ENCODE measurements around the gene LVRN.
A peak's percentile ranks its signal among the peaks of the same experiment; 100 is the strongest.
"Not testable (repeated sequence)": the region's sequence is repeated elsewhere in the genome, so short reads cannot be mapped to it uniquely, and the experiment has no call there.

The LVRN gene

DNA sequence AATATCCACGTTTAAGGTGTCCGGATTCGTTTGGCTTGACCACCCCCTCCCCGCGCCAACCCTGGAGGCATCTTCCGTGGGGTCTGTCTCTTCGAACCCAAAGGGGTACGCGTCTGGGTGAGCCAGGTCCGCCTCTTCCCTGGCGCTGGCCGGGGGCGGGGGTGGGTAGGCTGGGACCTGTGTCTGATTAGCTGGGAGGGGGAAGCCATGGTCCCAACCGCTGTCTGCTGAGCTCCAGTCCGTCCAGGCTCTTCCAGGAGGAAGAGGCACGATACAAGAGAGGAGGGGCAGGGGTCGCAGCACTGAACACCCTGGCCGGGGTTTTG, at the start of gene LVRN:
Gene LVRN (plus strand): TSS at position 237 of the 326 bp plus-strand sequence. CDS start 143 bp downstream, outside the sequence.
- DNase-seq (ENCODE audit: low spot score) = no peak

- not testable (repeated sequence) for DNase-seq (ENCODE audit: low spot score)
Observed at GRCh38 chr5:115913623-115914400, 48.5 kb upstream of the LVRN start.

- DNase-seq (ENCODE audit: low spot score) = no peak
Observed at GRCh38 chr5:115920171-115920725, 42.0 kb upstream of the LVRN start.

DNA sequence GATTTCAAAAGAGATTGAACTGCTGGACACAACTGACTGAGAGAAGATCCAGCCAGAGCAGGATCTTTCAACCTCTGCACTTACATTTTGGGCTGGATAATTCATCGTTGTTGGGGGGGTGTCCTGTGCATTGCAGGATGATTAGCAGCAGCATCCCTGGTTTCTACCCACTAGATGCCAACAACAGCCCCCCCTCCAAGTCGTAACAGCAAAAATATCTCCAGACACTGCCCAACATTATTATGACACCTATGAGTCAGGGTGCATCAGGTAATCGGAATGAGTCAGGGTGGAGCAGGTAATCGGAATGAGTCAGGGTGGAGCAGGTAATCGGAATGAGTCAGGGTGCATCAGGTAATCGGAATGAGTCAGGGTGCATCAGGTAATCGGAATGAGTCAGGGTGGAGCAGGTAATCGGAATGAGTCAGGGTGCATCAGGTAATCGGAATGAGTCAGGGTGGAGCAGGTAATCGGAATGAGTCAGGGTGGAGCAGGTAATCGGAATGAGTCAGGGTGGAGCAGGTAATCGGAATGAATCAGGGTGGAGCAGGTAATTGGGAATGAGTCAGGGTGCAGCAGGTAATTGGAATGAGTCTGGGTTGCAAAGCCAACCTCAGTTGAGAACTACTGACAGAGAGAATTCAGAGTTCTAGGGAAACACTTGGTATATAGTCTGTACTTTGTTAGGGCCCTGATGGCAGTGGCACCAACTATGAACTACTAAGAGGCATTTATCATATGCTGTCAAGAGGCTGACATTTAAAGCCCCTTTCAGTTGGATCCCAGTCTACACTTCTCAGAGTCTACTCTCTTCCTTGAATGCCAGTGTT, 33.5 kb upstream of the LVRN start:
- not testable (repeated sequence) for DNase-seq (ENCODE audit: low spot score)

DNA sequence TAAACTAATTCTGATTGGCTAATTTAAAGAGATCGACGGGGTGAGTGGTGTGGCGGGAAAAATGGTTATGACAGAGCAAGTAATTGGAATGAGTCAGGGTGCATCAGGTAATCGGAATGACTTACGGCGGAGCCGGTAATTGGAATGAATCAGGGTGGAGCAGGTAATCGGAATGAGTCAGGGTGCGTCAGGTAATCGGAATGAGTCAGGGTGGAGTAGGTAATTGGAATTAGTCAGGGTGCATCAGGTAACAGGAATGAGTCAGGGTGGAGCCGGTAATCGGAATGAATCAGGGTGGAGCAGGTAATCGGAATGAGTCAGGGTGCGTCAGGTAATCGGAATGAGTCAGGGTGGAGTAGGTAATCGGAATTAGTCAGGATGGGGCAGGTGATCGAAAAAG, 32.1 kb upstream of the LVRN start:
- DNase-seq (ENCODE audit: low spot score) = not testable (repeated sequence)

DNA sequence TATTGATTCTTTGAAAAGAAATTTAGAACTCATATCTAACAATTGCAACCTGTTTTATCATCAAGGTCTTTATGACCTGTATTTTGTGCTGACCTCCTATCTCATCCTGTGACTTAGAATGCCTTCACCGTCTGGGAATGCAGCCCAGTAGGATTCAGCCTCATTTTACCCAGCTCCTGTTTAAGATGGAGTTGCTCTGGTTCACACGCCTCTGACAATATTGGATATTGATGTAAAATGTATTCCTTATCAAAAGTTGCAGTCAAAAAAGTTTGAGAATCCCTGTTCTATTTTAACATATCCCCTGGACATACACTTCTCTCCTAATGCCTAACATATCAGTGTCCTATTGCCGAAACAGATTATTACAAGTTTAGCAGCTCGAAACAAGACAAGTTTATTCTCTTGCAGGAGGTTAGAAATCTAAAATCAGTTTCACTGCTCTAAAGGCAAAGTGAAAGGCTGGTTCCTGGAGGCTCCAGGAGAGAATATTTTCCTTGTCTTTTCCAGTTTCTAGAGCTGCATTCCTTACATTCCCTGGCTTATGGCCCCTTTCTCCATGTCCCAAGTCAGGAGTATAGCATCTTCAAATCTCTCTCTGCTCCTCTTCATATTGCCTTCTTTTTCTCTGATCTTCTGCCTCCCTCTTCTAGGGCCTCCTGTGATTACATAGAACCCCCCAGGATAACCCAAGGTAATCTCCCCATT, 31.5 kb upstream of the LVRN start:
- DNase-seq (ENCODE audit: low spot score) = no peak

DNA sequence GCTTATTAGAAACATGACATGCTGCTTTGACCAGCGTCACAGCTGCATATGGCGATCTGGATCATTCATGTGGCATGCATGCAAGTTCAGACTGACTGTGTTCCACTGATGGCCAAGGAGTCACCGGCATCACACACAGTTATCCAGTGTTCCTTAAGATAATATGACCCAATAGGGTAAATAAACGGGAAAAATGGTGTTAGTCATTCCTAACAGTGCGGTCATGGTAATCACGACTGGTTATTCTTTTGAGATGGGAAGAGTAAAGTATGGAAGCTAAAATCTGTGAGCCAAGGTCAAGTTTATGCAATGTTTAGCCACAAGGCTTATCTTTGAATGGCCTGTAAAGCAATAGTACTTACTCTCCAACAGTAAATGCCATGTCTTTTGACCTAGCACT, 29.3 kb upstream of the LVRN start:
- DNase-seq (ENCODE audit: low spot score) = peak; percentile 35

- no peak for DNase-seq (ENCODE audit: low spot score)
Observed at GRCh38 chr5:115934388-115934974, 27.8 kb upstream of the LVRN start.

DNA sequence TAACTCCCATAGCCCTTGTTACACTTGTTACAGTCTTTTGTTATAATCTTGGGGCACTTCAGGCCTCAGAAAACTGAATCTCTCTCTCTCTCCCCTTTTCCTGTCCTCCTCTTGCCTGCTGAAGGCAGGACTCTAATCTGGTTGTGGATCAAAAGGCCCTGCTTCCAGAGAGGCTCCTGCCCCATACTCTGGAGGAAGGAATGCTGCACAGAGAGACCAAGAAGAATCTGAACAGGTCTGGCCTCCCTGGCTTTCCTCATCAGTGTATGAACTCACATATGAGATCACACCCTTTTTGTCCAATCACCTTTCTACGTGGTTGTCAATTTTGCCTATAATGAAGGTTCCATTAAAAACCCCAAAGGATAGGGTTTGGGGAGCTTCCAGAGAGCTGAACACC, 26.2 kb upstream of the LVRN start:
- DNase-seq (ENCODE audit: low spot score) = no peak

DNA sequence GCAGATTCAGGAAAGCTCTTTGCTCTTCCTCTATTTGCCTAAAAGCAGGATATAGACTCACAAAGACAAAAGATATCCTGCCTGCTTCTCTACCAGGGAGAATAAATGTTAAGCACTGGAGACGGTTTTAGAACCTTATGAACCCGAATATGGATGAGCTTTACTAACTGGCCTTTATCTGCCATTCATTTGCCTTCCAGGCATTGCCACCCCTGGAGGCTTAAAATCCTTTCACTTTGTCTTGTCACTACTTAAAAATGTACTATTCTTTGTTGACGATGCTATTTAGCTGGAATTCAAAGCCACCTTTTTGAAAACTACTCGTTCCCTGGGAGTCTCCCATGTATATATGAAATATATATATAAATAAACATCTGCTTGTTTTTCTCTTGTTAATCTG, 23.2 kb upstream of the LVRN start:
- no peak for DNase-seq (ENCODE audit: low spot score)

- DNase-seq (ENCODE audit: low spot score) = no peak
Observed at GRCh38 chr5:115940080-115940810, 22.0 kb upstream of the LVRN start.

GRCh38 chr5:115941051-115941675, 21.1 kb upstream of the LVRN start:
- no peak for DNase-seq (ENCODE audit: low spot score)

DNA sequence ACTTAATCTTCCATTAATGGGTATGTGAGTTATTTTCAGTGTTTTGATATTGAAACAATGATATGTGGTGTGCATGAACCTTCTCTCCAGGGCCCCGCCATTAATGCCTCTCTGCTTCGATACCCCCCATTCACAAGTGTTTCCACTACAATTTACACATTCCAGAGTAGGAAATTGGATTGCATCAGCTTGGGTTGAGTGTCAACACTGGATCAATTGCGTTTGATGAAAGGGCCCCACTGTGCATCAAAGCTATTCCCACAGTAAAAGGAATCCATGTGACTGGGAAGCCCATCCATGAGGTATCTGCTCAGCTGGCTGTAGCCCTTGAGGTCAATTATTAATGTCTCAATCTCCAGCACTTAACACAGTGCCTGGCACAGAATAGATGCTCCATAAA, 17.8 kb upstream of the LVRN start:
- DNase-seq (ENCODE audit: low spot score) = no peak

DNA sequence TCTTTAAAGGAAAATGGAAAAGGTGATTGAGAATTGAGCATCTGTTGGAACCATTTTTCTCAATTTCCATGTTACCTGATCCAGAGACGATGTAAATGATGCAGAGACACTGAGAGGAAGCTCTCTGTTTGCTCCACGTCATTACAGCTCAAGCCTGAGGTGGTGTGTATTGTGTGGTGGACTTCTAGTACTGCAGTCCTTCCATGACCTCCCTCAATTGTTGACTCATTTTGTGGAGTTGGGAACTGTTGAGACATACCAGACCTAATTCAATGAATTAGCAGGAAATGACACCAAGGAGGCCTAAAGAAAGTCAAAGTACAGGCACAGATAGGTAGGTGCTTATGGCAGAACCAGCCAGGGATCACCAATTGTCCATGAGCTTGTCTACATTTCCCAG, 15.6 kb upstream of the LVRN start:
- DNase-seq (ENCODE audit: low spot score) = no peak

GRCh38 chr5:115947260-115947659, 15.0 kb upstream of the LVRN start:
- no peak for DNase-seq (ENCODE audit: low spot score)

GRCh38 chr5:115948091-115948534, 14.2 kb upstream of the LVRN start:
- no peak for DNase-seq (ENCODE audit: low spot score)

DNA sequence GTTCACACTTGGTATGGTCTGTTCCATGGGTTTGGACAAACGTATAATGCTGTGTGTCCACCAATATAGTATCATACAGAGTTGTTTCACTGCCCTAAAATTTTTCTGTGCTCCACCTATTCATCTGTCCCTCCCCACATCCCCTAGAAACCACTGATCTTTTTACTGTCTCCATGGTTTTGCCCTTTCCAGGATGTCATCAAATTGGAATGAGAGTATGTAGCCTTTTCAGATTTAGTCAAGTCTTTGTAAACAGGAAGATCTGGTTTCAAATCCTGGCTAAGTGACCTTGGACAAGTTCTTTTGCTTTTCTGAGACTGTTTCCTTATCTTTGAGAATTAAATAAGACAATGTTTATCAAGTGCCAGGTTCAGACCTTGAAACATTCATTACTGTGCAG, 13.2 kb upstream of the LVRN start:
- no peak for DNase-seq (ENCODE audit: low spot score)

DNA sequence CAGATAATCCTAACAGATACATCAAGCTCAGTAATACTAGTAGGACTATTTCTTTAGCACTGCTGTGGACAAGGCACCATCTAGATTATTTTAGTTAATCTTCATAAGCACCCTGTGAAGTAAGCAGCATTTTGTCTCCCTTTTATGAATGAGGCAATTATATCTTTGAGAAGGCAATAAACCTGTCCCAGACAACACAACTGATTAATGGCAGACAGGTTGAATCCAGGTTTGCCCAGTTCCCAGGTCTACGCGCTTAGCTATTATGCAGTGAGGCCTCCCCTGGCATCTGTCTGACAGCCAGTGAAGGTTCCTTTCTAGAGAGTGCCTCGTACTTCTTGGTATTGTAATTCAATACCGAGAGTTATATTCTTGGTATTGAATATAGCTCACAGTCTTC, 9.7 kb upstream of the LVRN start:
- DNase-seq (ENCODE audit: low spot score) = no peak

DNA sequence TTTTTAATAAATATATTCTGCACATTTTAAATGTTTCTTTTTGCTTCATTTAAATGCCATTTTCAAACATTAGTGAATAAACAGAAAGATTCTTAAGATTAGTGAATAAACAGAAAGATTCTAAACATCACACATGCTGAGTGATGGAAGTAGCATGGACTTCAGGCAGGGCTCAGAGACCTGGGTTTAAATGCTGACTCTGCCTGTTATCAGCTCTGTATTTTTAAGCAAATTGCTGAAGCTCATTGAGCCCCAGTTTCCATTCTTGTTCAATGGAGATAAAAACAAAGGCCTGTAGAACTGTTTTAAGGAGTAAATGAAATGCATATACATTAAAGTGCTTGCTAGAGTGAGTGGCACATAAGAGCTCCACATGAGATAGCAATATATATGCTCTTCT, 8.1 kb upstream of the LVRN start:
- DNase-seq (ENCODE audit: low spot score) = no peak

DNA sequence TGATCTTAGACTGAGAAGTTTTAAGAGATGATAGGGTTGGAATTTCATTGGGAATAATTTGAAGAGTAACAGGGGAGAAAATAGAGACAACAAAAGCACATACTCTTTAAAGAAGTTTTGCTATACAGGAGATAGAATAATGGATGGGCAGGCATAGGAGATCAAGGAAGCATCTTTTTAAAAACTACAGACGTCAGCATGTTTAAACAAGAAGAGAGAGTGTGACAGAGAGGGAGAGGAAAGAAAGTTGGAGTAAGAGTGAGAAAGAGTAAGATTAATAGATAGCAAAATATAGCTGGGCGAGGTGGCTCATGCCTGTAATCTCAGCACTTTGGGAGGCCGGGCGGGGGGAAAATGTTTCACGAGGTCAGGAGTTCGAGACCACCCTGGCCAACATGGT, 5.3 kb upstream of the LVRN start:
- no peak for DNase-seq (ENCODE audit: low spot score)
